Astrocyte (in vitro differentiated cells and primary cell): Measurements from ENCODE around the gene C9orf43.

Experiments
- EZH2 ChIP-seq: IDR thresholded peaks from 2 replicates; pipeline ENCODE4 v1.6.1; 2012; ENCODE audit warnings: mild to moderate bottlenecking, low read length, inconsistent platforms; ENCODE audit not compliant: insufficient read depth
- TF ChIP-seq, protein P1 (sequence below): IDR thresholded peaks from 2 replicates; pipeline ENCODE4 v1.5.1; 2011; ENCODE audit warnings: low read depth, mild to moderate bottlenecking, inconsistent platforms, low read length, moderate library complexity; ENCODE audit not compliant: insufficient read depth

- no peak for TF ChIP-seq EZH2
- TF ChIP-seq, protein P1, sequence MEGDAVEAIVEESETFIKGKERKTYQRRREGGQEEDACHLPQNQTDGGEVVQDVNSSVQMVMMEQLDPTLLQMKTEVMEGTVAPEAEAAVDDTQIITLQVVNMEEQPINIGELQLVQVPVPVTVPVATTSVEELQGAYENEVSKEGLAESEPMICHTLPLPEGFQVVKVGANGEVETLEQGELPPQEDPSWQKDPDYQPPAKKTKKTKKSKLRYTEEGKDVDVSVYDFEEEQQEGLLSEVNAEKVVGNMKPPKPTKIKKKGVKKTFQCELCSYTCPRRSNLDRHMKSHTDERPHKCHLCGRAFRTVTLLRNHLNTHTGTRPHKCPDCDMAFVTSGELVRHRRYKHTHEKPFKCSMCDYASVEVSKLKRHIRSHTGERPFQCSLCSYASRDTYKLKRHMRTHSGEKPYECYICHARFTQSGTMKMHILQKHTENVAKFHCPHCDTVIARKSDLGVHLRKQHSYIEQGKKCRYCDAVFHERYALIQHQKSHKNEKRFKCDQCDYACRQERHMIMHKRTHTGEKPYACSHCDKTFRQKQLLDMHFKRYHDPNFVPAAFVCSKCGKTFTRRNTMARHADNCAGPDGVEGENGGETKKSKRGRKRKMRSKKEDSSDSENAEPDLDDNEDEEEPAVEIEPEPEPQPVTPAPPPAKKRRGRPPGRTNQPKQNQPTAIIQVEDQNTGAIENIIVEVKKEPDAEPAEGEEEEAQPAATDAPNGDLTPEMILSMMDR, result no peak
Measured at GRCh38 chr9:113477058-113477457, 66.5 kb downstream of the C9orf43 start.
